GM19328 (cell line): Measurements from ENCODE around the gene RTL10.
"Not testable (repeated sequence)": the region's sequence is repeated elsewhere in the genome, so short reads cannot be mapped to it uniquely, and the experiment has no call there.

ENCODE experiments used
- ATAC-seq: cut with Tn5 transposase; IDR thresholded peaks from one replicate; pipeline ENCODE4 v1.9.1; 2021; ENCODE audit warnings: mild to moderate bottlenecking, moderate library complexity; ENCODE audit not compliant: unreplicated experiment

The RTL10 gene

GRCh38 chr22:19845054-19845722 lies 9.5 kb downstream of the RTL10 start:
- ATAC-seq = no peak

GRCh38 chr22:19844377-19845053 lies 10.2 kb downstream of the RTL10 start:
- no peak for ATAC-seq

- ATAC-seq = no peak
Measured at GRCh38 chr22:19843857-19844376, 10.8 kb downstream of the RTL10 start.

- ATAC-seq = no peak
Measured at GRCh38 chr22:19843107-19843856, 11.4 kb downstream of the RTL10 start.

GRCh38 chr22:19842393-19843106 lies 12.1 kb downstream of the RTL10 start:
- no peak for ATAC-seq

- no peak for ATAC-seq
Measured at GRCh38 chr22:19841641-19842392, 12.9 kb downstream of the RTL10 start.

GRCh38 chr22:19840955-19841640 lies 13.6 kb downstream of the RTL10 start:
- no peak for ATAC-seq

GRCh38 chr22:19840059-19840458 lies 14.6 kb downstream of the RTL10 start:
- no peak for ATAC-seq

- ATAC-seq = no peak
Measured at GRCh38 chr22:19837915-19838314, 16.8 kb downstream of the RTL10 start.

GRCh38 chr22:19836512-19836911 lies 18.2 kb downstream of the RTL10 start:
- ATAC-seq = no peak

- ATAC-seq = no peak
Measured at GRCh38 chr22:19834599-19834998, 20.1 kb downstream of the RTL10 start.

- ATAC-seq = not testable (repeated sequence)
Measured at GRCh38 chr22:19833327-19833726, 21.3 kb downstream of the RTL10 start.

- ATAC-seq = no peak
Measured at GRCh38 chr22:19832476-19833108, 22.1 kb downstream of the RTL10 start.

GRCh38 chr22:19831979-19832378 lies 22.7 kb downstream of the RTL10 start:
- not testable (repeated sequence) for ATAC-seq

GRCh38 chr22:19831016-19831415 lies 23.7 kb downstream of the RTL10 start:
- no peak for ATAC-seq

- no peak for ATAC-seq
Measured at GRCh38 chr22:19828035-19828401, 26.7 kb downstream of the RTL10 start.

- no peak for ATAC-seq
Measured at GRCh38 chr22:19827341-19828034, 27.2 kb downstream of the RTL10 start.

GRCh38 chr22:19826619-19826950 lies 28.1 kb downstream of the RTL10 start:
- no peak for ATAC-seq
